MM.1S (cell line): Measurements from ENCODE around the gene ARAP3.

ENCODE experiments used
- DNase-seq: peaks from one replicate; pipeline ENCODE4 v3.0.0-alpha.2; 2015
- H2AFZ ChIP-seq: fragments of 300-600 bp; sonication (generic); 2 replicates; pipeline ENCODE4 v1.6.0; 2016; ENCODE audit warnings: antibody characterized with exemption, low read length
- H3F3A ChIP-seq: fragments of 300-600 bp; sonication (generic); 2 replicates; pipeline ENCODE4 v1.6.1; 2016; ENCODE audit warnings: mild to moderate bottlenecking, antibody characterized with exemption, low read length, moderate library complexity, mixed read lengths; ENCODE audit not compliant: insufficient read depth
- H3K27ac ChIP-seq: fragments of 300-600 bp; sonication (generic); 2 replicates; pipeline ENCODE4 v1.5.1; 2016; ENCODE audit warnings: mild to moderate bottlenecking, low read length
- H3K27me3 ChIP-seq: fragments of 300-600 bp; sonication (generic); replicated peaks from 2 replicates; pipeline ENCODE4 v1.6.0; 2016; ENCODE audit warnings: low read length; ENCODE audit not compliant: insufficient read depth
- H3K36me3 ChIP-seq: fragments of 300-600 bp; sonication (generic); replicated peaks from 2 replicates; pipeline ENCODE4 v1.6.1; 2016; ENCODE audit warnings: mild to moderate bottlenecking, low read length, mixed read lengths; ENCODE audit not compliant: insufficient read depth
- H3K4me1 ChIP-seq: fragments of 300-600 bp; sonication (generic); 2 replicates; pipeline ENCODE4 v1.6.1; 2016; ENCODE audit warnings: low read length, mixed read lengths
- H3K4me2 ChIP-seq: fragments of 300-600 bp; sonication (generic); 2 replicates; pipeline ENCODE4 v1.6.0; 2016; ENCODE audit warnings: low read depth, low read length
- H3K4me3 ChIP-seq: fragments of 300-600 bp; sonication (generic); 2 replicates; pipeline ENCODE4 v1.5.1; 2016; ENCODE audit warnings: low read length, mixed read lengths
- H3K79me2 ChIP-seq: fragments of 300-600 bp; sonication (generic); 2 replicates; pipeline ENCODE4 v1.6.1; 2016; ENCODE audit warnings: mixed run types, low read length, mixed read lengths
- H3K9ac ChIP-seq: fragments of 300-600 bp; sonication (generic); 2 replicates; pipeline ENCODE4 v1.6.1; 2016; ENCODE audit warnings: low read length, mixed read lengths
- H3K9me2 ChIP-seq: fragments of 300-600 bp; sonication (generic); replicated peaks from 2 replicates; pipeline ENCODE4 v1.6.1; 2016; ENCODE audit warnings: mild to moderate bottlenecking, low read length, mixed read lengths; ENCODE audit not compliant: insufficient read depth
- H3K9me3 ChIP-seq: fragments of 300-600 bp; sonication (generic); replicated peaks from 2 replicates; pipeline ENCODE4 v1.6.1; 2016; ENCODE audit warnings: mild to moderate bottlenecking, low read length, mixed read lengths; ENCODE audit not compliant: insufficient read depth
- H4K20me1 ChIP-seq: fragments of 300-600 bp; sonication (generic); 2 replicates; pipeline ENCODE4 v1.6.1; 2016; ENCODE audit warnings: mild to moderate bottlenecking, low read length, moderate library complexity, mixed read lengths; ENCODE audit not compliant: insufficient read depth
- CTCF ChIP-seq: fragments of 300-600 bp; sonication (generic); IDR thresholded peaks from 2 replicates; pipeline ENCODE4 v1.5.1; 2016; ENCODE audit warnings: antibody characterized with exemption, low read length, mixed read lengths
- EZH2 ChIP-seq: fragments of 300-600 bp; sonication (generic); optimal IDR thresholded peaks from 2 replicates; pipeline ENCODE3; 2017; ENCODE audit warnings: low read depth, mild to moderate bottlenecking, antibody characterized with exemption, low read length, mixed read lengths
- EZH2phosphoT487 ChIP-seq: fragments of 300-600 bp; sonication (generic); IDR thresholded peaks from 2 replicates; pipeline ENCODE4 v1.6.1; 2018; ENCODE audit warnings: antibody characterized with exemption, low read length

ARAP3 gene

GRCh38 chr5:141649972-141650371 is 32.1 kb downstream of the ARAP3 start:
- Histone ChIP-seq H3F3A (no peaks in the 10 kb centered on the region), H3K79me2 (no peaks in the 10 kb centered on the region), H3K9ac (no peak overlapping the region), H4K20me1 (no peaks in the 10 kb centered on the region), H3K27me3 (no peaks in the 10 kb centered on the region), H3K4me1 (no peaks in the 10 kb centered on the region; the same call in 1 of the 2 replicates), H2AFZ (no peak overlapping the region), H3K4me3 (no peak overlapping the region), H3K36me3 (no peaks in the 10 kb centered on the region), H3K27ac (no peak overlapping the region), H3K9me3 (no peaks in the 10 kb centered on the region), H3K9me2 (no peaks in the 10 kb centered on the region), H3K4me2 (no peak overlapping the region)
- no peak for TF ChIP-seq EZH2phosphoT487
- no peak for TF ChIP-seq CTCF
- TF ChIP-seq EZH2, result no peak
- no peak for DNase-seq

DNA sequence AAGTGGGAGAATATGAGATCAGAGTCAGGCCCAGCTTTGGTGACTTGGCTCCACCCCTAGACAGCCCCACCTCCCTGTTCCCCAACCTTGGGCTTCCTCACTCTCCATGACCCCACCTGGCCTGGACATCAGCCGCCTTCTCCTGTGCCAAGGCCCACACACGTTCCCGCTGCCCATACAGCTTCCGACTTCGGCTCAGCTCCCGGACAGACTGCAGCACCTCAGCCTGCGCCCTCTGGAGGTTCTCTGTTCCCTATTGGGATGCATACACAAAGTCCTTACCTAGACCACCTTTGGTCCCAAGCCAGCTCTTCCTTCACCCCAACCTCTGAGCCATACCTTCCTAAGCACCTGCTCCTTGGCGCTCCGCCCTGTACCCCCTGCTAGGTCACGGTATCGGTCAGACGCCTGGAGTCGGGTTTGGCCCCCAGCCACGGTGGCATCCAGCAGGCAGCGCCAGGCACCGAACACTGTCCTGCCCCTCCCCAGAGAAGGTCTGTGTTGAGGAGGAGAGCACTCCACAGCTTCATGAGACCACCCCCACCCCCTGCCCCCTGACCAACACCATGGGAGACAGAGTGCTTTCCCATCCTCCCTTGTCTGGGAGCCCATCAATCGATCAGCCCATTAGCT is 32.9 kb downstream of the ARAP3 start:
- no peak overlapping the region for H2AFZ ChIP-seq
- no peaks in the 10 kb centered on the region for H3K27me3 ChIP-seq
- H4K20me1 ChIP-seq, result no peaks in the 10 kb centered on the region
- H3K9me2 ChIP-seq, result no peaks in the 10 kb centered on the region
- no peak for TF ChIP-seq CTCF
- no peak for TF ChIP-seq EZH2phosphoT487
- no peak for TF ChIP-seq EZH2
- H3K79me2 ChIP-seq, result no peaks in the 10 kb centered on the region
- H3K4me2 ChIP-seq, result no peak overlapping the region
- H3K27ac ChIP-seq, result no peak overlapping the region
- H3F3A ChIP-seq, result no peaks in the 10 kb centered on the region
- DNase-seq, result no peak
- H3K4me1 ChIP-seq, result no peaks in the 10 kb centered on the region; the same call in 1 of the 2 replicates
- H3K36me3 ChIP-seq, result no peaks in the 10 kb centered on the region
- no peaks in the 10 kb centered on the region for H3K9me3 ChIP-seq
- H3K4me3 ChIP-seq, result no peak overlapping the region
- H3K9ac ChIP-seq, result no peak overlapping the region

DNA sequence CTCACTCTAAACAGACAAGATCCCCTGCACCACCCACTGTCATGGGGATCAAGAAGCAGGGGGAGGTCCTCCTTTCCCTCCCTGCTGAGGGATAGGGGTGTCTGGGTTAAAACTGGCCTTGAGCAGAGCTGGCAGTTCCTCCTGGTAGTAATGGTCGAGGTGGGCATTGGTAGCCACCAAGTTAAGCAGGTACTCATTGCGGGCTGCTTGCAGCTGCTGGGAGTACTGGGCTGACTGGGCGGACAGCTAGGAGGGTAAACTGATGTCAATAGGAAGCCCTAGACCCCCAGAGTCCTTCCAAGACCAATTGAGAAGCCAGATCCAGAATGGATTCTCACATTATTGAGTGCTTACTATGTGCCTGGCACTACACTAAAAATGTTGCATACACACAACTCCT is 34.2 kb downstream of the ARAP3 start:
- Histone ChIP-seq H3K27ac (no peak overlapping the region), H3K79me2 (no peaks in the 10 kb centered on the region), H2AFZ (no peak overlapping the region), H4K20me1 (no peaks in the 10 kb centered on the region), H3K9me2 (no peaks in the 10 kb centered on the region), H3K9ac (no peak overlapping the region), H3K4me3 (no peak overlapping the region), H3K4me2 (no peak overlapping the region), H3K36me3 (no peaks in the 10 kb centered on the region), H3K27me3 (no peaks in the 10 kb centered on the region), H3K4me1 (no peaks in the 10 kb centered on the region; the same call in 1 of the 2 replicates), H3K9me3 (no peaks in the 10 kb centered on the region), H3F3A (no peaks in the 10 kb centered on the region)
- no peak for TF ChIP-seq EZH2phosphoT487
- no peak for TF ChIP-seq CTCF
- no peak for TF ChIP-seq EZH2
- DNase-seq, result no peak
